Stimulated activated CD4-positive, alpha-beta T cell treated with anti-CD3 and anti-CD28 coated beads, TNF-alpha, amount 100 ng/mL, for 1 hour (primary cell): ENCODE results near the gene LRRC10B.

ENCODE experiments used
- DNase-seq, 3 donors: peaks; one replicate each; pipeline ENCODE4 v3.0.0-alpha.2; 2020; ENCODE audit warnings: low read depth in 3 of 3, low spot score in 1 of 3

Gene LRRC10B

GRCh38 chr11:61528114-61528513 lies 19.6 kb downstream of the LRRC10B start:
- no peak for DNase-seq

GRCh38 chr11:61529537-61530225 lies 21.1 kb downstream of the LRRC10B start:
- DNase-seq = no peak

DNA sequence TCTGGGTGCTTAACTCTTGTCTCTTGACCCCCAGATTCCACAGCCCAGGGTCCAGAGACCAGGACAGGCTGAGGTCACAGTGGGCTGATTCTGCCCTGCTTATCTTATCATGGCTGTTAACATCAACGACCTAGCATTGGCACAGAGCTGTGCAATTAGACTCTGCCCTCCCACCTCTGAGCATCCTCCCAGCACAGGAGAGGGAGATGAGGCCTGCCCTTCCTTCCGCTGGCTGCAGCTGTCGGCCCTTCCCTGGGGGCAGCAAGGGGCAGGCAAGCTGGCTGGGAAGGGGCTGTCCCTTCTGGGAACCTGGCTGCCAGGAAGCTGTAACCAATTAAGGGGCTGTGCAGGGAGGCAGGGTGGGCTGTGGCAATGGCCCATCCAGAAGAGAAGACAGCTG lies 22.5 kb downstream of the LRRC10B start:
- DNase-seq = no peak

- peak in 2 of 3 donors; percentile 14 to 32 for DNase-seq
Measured at GRCh38 chr11:61532134-61533038, 23.8 kb downstream of the LRRC10B start.

DNA sequence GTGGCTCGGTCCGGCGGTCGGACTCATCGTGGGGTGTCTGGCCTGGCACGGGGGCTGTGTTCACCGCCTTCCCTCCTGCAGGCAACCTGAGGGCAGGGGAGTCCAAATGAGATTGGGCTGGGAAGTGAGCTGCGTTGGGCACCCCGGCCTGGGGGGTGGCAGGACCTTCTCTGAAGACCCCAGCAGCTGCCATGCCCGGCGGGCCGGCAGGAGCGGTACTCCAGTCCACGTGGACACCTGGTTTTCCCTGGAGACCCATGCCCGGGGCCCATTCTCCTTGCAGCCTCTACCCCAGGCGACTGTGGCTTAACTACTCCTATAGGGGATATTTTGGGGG lies 24.5 kb downstream of the LRRC10B start:
- no peak for DNase-seq

GRCh38 chr11:61533401-61533800 lies 24.9 kb downstream of the LRRC10B start:
- no peak for DNase-seq

DNA sequence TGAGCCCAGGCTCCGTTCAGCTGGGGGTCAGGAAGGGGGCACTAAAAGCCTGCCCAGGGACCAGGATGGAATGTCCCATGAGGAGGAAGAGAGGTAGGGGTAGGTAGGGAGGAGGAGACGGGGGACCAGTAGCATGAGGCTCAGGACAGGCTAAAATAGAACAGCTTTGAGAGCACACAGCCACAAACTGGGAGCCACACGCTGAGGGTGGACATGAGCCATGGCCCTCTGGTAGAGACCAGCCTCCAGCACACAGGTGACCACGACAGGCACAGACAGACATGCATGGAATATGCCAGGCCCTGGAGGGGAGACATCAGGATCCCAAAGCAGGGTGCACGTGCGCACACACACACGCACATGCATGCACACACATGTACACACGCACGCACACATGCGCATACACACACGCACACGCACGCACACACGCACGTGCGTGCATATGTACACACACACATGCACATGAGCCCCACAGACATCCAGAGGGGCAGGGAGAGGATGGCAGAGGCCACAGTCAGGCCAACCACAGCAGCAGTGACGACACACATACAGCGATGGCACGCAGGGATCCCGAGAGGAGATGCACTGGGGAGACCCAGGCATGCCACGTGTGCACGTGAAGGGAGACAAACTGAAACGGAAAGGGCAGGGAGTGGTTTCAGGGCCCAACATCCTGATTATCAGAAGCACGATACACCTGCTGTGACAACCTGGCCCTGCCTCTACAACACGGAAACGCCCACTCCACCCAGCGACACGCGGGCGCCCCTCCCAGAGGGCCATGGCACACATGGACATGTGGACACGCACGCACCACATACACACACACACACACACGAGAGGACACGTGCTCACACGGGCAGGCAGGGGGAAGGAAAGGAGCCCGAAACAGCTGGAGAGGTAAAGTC lies 25.7 kb downstream of the LRRC10B start:
- no peak for DNase-seq

DNA sequence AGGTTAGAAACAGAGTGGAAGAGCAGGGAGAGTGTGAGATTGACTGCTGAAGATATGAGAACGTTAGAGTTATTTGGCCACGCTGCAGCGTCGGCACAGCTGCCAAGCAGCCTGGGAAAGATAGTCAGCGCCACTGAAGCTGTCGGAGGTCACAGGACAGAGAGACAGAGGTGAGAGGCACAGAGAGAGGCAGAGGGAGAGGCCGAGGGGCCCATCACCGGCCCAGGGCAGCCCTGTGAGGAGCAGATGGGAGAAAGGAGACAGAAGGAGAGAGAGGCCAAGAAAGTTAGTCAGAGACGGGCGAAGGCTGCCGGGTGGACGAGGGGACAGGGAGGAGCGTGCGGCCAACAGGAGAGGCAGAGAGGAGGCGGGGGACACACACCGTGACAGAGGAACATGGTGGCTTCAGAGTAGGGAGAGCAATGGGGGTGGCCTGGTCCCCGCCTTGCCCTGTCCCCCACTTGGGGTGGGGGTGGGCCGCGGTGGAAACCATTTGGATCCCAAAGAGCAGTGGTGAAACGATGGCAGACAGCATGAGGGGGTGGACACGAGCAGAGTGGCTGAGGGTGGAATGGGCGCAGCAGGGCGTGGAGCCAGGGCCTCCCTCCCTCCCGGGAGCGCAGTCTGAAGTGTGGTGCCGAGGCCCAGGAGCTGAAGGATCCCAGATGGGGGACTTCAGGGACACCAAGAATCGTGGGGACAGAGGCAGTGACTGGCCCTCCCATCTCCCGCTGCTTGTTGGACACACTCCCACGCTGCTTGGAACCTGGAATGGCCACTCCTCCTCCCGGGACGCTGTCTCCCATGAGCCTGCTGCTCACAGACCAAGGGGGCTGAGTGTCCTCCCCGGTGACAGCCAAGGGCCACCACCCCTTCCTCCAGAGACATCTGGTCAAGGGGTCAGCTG lies 26.6 kb downstream of the LRRC10B start:
- no peak for DNase-seq

DNA sequence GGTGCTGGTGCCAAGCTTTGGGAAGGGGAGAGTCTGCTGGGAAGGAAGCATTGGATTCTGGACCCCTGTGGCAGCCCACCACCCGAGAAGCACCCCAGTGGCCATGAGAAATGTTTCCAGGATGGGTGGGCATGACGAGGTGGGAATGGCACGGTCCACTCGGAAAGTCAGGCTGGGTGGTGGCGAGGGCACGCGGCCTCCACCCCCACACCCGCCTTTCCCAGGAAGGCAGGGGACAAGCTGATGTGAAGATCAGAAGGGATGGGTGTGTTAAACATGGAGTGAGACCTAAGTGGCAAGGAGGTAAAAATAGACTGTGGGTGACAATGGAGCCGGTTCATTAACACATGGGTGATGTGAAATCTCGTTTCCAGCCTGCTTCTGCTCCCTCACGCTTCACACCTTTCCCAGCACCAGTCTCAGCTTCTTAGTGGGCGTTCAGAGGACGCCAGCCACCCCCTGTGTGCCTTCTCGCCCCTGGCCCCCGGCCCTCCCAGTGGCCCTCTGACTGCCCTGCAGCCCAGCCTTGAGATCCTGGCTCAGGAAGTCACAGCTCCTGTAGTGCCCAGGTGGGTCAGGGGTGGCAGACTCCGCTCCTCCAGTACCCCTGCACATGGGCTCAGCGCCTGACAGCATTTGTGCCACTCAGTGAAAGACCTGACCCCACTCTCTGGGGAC lies 27.6 kb downstream of the LRRC10B start:
- no peak for DNase-seq

GRCh38 chr11:61536676-61537270 lies 28.2 kb downstream of the LRRC10B start:
- no peak for DNase-seq

- DNase-seq = no peak
Measured at GRCh38 chr11:61537326-61537725, 28.8 kb downstream of the LRRC10B start.

GRCh38 chr11:61538636-61538961 lies 30.1 kb downstream of the LRRC10B start:
- DNase-seq = no peak

- DNase-seq = no peak
Measured at GRCh38 chr11:61539006-61539405, 30.5 kb downstream of the LRRC10B start.

DNA sequence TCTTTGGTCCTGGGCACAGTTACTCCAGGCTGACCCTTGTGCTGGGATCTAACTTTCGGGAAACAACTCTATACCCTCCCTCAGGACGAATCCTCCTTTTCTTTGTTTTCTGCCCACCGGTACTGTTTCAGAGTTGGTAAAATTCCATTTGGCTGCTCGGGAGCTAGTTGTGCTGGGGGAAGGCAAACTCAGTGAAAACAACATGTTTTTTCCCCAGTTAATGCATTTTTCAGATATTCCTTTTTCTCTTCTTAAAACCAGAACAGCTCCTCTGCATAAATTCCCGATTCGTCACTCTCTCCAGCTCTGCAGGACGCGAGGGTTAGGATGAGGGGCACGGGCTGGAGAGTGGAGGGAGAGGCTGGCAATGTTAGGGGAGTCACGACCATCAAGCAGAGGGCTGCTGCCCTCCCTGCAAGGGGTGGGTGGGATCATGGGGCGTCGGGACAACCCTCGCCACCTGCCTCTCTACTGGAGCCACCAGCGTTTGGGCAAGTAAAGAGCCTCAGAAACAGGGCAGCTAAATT lies 31.3 kb downstream of the LRRC10B start:
- DNase-seq = no peak

- DNase-seq = no peak
Measured at GRCh38 chr11:61540528-61540927, 32.0 kb downstream of the LRRC10B start.

- DNase-seq = no peak
Measured at GRCh38 chr11:61541598-61541997, 33.0 kb downstream of the LRRC10B start.

GRCh38 chr11:61542024-61542461 lies 33.5 kb downstream of the LRRC10B start:
- no peak for DNase-seq

DNA sequence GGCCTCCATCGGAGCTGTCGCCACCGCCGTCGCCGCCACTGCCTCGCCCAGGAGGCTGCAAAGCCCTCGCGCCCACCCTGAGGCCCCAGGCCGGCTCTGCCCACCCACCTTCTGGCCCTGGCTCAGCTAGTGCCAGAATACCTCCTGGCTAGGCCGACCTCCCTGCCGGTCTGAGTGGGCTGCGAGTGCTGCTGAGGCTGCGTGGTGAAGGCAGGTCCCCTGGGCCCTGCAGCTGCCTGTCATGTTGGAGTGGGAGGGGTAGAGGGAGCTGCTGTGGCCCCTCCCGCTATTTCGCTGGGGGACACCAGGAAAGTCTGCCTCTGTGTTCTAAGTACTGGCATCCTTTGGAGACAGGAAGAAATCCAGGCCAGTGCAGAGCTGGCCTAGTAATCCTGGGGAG lies 34.2 kb downstream of the LRRC10B start:
- DNase-seq = no peak

DNA sequence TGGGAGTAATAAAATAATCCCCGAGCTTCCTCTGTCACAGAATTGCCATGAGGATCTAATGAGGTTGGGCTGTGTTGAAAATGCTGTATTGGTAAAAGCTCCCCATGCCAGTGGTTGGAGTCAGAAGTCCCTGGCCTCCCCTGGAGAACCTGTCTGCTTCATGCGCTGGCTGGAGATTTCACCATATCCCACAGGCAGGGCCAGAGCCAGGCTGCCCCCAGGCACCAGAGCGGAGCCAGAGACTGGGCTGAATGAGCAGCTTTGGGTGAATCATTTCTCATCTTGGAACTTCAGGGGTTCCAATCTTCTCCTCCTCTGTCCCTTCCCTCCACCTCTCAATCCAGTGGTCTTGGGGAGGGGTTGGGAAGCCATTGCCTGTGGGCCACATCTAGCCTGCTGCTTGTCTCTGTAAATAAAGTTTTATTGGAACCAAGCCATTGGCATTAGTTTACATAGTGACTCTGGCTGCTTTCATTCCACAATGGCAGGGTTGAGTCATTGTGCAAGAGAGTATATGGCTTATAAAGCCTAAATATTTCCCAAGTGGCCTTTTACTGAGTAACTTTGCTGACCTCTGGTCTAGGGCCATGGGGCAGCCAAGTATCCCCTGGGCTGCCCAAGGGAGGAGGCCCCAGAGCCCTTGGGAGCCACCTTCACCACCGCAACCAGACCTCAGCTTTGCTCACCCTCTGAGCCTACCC lies 35.2 kb downstream of the LRRC10B start:
- no peak for DNase-seq
